Left renal pelvis (tissue), 4 donors: ENCODE data around the gene THPO. TPM values are rescaled to one million over a fixed set of nuclear protein-coding genes. Genes with fewer than 3 reads are reported as not detected.

Source experiments
- DNase-seq, 4 donors: peaks; one replicate each; pipeline ENCODE4 v3.0.0-alpha.2; 2013; ENCODE audit warnings: low read depth in 4 of 4, low spot score in 3 of 4
- polyA plus RNA-seq, 4 donors: library from polyadenylated mRNA; unstranded; fragments of 120-200 nt; gene quantifications; one replicate each; pipeline ENCODE4 v1.2.1, GENCODE V29; 2013; ENCODE audit not compliant: insufficient read length in 4 of 4

The THPO gene
- polyA plus RNA-seq, 4 donors = 1.6 to 2.5 (median 2.1) TPM

DNA sequence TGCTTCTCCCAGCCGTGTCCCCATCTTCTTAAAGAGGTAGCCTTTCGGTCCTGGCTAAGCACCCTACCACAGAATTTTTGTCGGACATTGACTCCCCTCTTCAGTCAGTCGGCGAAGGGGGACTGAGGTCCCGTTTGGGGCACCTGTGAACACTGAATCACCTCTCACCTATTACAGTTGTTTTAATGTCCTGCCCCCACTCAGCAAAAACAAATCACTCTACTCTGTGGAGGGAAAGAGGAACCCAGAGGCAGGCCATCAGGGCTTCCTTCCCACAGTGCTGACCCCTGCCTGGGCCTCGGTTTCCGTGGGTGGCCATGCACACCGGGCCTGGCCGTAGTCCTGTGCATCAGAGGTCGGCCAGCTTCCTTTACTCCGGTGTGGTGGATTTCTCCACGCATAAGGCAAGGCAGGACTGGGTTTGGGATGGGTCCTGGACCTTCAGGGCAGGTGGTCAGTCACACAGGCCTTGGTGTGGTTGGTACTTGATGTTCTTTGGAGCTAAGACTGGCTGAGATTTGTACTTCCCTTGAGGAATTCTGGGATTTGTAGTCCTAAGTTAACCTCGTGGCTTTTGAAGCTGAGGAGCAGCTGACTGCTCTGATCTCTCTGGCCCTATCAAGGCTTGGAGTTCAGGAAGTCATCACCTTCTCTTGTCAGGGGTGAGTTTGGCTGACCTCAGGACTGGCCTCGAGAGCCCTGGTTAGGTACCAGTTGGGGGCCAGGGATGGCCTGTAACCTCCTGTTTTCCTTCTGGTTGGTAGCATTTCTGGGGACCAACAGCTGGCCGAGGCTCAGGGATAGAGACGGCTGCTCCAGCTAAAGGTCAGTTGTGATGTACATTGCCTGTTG, 41.2 kb downstream of the THPO start:
- DNase-seq = peak in 1 of 4 donors; percentile 33

DNA sequence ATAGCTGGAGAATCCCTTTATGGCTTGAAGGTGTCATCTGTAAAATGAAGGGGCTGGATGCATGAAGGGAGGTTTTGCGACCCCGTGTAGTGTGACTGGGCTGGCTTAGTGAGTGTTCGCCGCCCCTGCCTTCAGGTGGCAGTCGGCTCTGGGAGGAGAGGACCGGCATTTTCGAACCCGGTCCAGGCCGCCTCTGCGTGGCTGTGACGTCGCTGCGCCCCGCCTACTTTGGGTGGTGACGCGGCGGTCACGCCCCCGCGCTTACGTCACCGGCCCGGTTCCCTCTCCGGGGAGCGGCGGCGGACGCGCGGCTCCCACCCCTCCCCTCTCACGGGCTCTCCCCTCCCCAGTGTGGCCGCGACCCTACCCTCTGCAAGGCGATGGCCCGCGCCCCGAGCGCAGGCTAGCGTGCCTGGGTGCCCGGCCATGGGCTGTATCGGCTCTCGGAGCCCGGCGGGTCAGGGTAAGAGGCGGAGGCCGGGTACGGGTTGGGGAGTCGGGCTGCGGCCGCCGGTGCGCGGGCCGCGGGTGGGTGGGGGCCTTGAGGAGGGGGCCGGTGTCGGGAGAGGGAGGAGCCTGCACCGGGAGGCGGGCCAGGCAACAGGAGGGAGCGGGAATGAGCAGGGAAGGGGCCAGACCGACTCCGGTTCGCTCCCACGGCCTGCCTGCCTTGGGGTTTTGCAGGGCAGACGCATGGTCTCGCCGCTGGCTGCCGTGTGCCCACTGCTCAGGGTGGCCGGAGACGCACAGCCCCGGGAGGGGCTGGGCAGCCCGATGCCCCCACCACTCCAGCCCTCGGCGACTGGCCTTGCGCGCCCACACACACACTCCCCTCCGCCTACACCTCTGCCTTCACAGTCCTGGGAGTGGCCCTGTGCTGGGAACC, 42.1 kb downstream of the THPO start:
- DNase-seq = peak in 2 of 4 donors; percentile 60 to 63

- no peak for DNase-seq
These were observed 42.7 kb downstream of the THPO start for GRCh38 chr3:184335291-184335660.

DNA sequence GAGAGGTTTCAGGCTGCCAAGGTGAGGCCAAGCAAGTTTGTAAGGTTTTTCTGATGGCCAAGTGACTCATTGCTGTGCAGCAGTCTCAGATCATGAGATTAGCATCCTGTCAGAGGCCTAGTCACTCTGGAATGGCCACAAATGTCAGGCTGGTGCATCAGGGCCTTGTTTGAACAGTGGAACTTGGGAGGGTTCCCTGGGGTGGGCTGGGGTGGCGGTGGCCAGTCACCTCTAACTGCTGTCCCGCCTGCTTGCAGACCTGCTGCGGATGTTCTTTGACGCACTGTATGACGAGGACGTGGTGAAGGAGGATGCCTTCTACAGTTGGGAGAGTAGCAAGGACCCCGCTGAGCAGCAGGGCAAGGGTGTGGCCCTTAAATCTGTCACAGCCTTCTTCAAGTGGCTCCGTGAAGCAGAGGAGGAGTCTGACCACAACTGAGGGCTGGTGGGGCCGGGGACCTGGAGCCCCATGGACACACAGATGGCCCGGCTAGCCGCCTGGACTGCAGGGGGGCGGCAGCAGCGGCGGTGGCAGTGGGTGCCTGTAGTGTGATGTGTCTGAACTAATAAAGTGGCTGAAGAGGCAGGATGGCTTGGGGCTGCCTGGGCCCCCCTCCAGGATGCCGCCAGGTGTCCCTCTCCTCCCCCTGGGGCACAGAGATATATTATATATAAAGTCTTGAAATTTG, 43.4 kb downstream of the THPO start:
- no peak for DNase-seq

- DNase-seq = no peak
These were observed 44.3 kb downstream of the THPO start for GRCh38 chr3:184333700-184334099.

- no peak for DNase-seq
These were observed 44.8 kb downstream of the THPO start for GRCh38 chr3:184333190-184333589.

GRCh38 chr3:184332370-184333090, 45.5 kb downstream of the THPO start:
- DNase-seq = no peak

- no peak for DNase-seq
These were observed 49.5 kb downstream of the THPO start for GRCh38 chr3:184328516-184328915.

DNA sequence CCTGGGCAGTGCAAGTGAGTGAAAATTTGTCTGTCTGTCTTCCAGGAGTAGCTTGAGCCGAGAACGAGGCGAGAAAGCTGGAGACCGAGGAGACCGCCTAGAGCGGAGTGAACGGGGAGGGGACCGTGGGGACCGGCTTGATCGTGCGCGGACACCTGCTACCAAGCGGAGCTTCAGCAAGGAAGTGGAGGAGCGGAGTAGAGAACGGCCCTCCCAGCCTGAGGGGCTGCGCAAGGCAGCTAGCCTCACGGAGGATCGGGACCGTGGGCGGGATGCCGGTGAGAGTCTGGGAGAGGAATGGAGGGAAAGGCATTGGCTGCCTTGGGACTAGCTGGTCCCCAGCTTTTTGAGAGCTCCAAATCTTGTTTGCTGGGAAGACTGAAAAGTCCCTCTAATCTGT, 50.8 kb downstream of the THPO start:
- no peak for DNase-seq

GRCh38 chr3:184325715-184326369, 52.2 kb downstream of the THPO start:
- no peak for DNase-seq

GRCh38 chr3:184325269-184325668, 52.7 kb downstream of the THPO start:
- no peak for DNase-seq

DNA sequence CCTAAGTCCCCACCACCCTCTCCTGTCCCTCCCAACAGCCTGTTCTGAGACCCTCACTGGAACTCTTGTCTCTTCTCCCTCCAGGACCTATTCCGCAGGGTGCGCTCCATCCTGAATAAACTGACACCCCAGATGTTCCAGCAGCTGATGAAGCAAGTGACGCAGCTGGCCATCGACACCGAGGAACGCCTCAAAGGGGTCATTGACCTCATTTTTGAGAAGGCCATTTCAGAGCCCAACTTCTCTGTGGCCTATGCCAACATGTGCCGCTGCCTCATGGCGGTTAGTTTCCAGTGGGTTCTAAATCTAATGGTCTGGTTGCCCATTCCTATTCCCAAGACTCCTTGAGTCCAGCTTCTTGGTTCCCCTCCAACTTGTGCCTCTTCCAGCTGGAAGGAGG, 54.3 kb downstream of the THPO start:
- DNase-seq = no peak

- DNase-seq = no peak
These were observed 55.1 kb downstream of the THPO start for GRCh38 chr3:184322731-184323487.

Other genes with a start within 250 kb of the THPO start
- gene EIF2B5, start 242.8 kb downstream of the THPO start, polyA plus RNA-seq = 10 to 100 TPM; 36.0 to 57.9 (median 48.4) TPM
- 10 to 100 TPM; 61.4 to 91.9 (median 81.3) TPM for gene DVL3, start 222.8 kb downstream of the THPO start, polyA plus RNA-seq
- gene AP2M1, start 203.4 kb downstream of the THPO start, polyA plus RNA-seq = 100 to 1,000 TPM; 262 to 377 (median 336) TPM
- 10 to 100 TPM; 48.8 to 77.4 (median 59.0) TPM for gene ABCF3, start 192.0 kb downstream of the THPO start, polyA plus RNA-seq
- gene VWA5B2, start 148.6 kb downstream of the THPO start, polyA plus RNA-seq = 1 to 10 TPM in 3 of 4 donors, under 1 TPM in 1; 0.29 to 2.3 (median 1.6) TPM
- 10 to 100 TPM; 23.6 to 39.8 (median 32.5) TPM for gene ALG3, start 129.2 kb downstream of the THPO start, polyA plus RNA-seq
- gene EEF1AKMT4, start 128.5 kb downstream of the THPO start, polyA plus RNA-seq = 1 to 10 TPM; 1.9 to 3.4 (median 2.5) TPM
- under 1 TPM; 0.14 to 0.48 (median 0.20) TPM for gene CAMK2N2, start 116.7 kb downstream of the THPO start, polyA plus RNA-seq
- gene ECE2, start 102.2 kb downstream of the THPO start, polyA plus RNA-seq = not detected
- 100 to 1,000 TPM; 159 to 216 (median 201) TPM for gene PSMD2, start 79.0 kb downstream of the THPO start, polyA plus RNA-seq
- gene EIF4G1, start 63.6 kb downstream of the THPO start, polyA plus RNA-seq = 100 to 1,000 TPM; 142 to 203 (median 171) TPM
- gene FAM131A, start 40.6 kb downstream of the THPO start, polyA plus RNA-seq = 10 to 100 TPM in 3 of 4 donors, 1 to 10 TPM in 1; 9.7 to 13.4 (median 12.2) TPM
- gene CLCN2, start 16.6 kb downstream of the THPO start, polyA plus RNA-seq = 10 to 100 TPM in 2 of 4 donors, 1 to 10 TPM in 2; 7.9 to 15.4 (median 9.6) TPM
- gene POLR2H, start 16.5 kb downstream of the THPO start, polyA plus RNA-seq = 100 to 1,000 TPM in 2 of 4 donors, 10 to 100 TPM in 2; 57.9 to 114 (median 92.8) TPM
- 10 to 100 TPM; 12.4 to 17.2 (median 14.5) TPM for gene CHRD, start 1.8 kb upstream of the THPO start, polyA plus RNA-seq
- gene EPHB3, start 183.6 kb upstream of the THPO start, polyA plus RNA-seq = 10 to 100 TPM; 24.2 to 40.6 (median 32.7) TPM